Fibroblast of skin of left biceps (primary cell): ENCODE measurements around the gene SUMO3.

Source experiments
- DNase-seq, 2 experiments: peaks; one replicate each; pipeline ENCODE4 v3.0.0-alpha.2; 2013; ENCODE audit warnings: low read depth in 2 of 2

The SUMO3 gene

DNA sequence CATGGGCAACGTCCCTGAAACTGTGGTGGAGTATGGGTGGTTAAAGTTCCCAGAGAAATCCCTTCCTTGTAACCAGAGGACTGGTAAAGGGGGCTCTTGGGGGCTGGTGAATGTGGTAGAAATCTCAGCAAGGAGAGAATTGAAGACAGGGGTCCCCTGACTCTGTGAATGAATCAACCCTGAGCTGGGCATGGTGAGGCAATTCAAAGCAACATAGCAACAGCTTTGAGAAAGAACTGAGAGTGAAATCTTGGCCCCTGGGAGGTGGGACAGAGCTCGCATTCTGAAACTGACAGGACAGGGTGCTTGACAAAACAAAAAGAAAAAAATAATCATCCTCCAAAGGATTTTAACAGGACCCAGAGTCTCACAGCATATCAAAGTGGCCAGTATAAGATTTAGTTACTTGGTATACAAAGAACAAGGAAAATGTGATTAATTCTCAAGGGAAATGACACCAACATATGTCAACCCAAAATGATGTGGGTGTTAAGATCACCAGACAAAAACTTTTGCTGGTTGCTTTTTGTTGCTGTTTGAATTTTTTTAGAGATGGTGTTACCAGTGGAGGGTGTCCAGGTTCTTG is 11.7 kb upstream of the SUMO3 start:
- DNase-seq = no peak

- DNase-seq = no peak
Observed at GRCh38 chr21:44828362-44829056, 10.6 kb upstream of the SUMO3 start.

DNA sequence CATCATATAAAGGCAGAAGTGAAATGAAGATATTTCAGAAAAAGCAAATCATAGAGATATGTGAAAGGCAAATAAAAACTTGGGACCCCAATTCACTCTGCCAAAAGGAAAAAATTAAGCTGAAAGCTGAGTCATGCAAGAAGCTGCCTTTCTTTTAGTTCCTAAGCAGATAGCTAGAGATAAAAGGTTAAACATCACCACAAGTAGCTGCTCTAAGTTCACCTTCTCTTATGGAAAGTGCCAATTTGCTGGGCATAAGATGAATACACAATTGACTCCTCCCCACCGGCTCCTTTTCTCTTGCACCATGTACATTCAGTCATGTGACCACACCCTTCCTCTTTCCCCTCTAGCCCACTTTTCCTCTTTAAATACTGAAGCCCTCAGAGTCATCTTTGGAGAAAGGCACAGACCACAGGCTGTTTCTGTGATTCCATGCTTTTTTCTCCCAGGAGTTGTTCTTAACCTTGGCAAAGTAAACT is 5.4 kb upstream of the SUMO3 start:
- DNase-seq = no peak

- DNase-seq = no peak
Observed at GRCh38 chr21:44822484-44823178, 4.8 kb upstream of the SUMO3 start.

DNA sequence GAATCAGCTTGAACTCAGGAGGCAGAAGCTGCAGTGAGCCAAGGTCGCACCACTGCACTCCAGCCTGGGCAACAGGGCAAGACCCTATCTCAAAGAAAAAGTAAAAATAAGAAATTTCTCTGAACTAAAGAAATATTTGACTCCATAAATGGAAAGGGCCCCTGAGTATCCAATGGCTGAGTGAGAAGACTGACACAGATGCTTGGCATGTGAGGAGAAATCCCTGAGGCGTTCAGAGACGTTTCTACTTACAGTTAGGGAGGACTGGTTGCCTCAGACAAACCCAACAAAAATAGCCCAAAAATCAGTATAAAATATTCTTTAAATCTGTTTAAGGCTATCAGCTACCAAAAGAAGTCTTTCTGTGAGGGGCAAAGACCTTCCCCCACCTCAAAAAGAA is 3.0 kb upstream of the SUMO3 start:
- DNase-seq = no peak

GRCh38 chr21:44819283-44820243 is 1.7 kb upstream of the SUMO3 start:
- DNase-seq = no peak

GRCh38 chr21:44818640-44819011 is 764 bp upstream of the SUMO3 start:
- DNase-seq = no peak

GRCh38 chr21:44817506-44817880 is 369 bp downstream of the SUMO3 start:
- peak; percentile 67 to 68 for DNase-seq

DNA sequence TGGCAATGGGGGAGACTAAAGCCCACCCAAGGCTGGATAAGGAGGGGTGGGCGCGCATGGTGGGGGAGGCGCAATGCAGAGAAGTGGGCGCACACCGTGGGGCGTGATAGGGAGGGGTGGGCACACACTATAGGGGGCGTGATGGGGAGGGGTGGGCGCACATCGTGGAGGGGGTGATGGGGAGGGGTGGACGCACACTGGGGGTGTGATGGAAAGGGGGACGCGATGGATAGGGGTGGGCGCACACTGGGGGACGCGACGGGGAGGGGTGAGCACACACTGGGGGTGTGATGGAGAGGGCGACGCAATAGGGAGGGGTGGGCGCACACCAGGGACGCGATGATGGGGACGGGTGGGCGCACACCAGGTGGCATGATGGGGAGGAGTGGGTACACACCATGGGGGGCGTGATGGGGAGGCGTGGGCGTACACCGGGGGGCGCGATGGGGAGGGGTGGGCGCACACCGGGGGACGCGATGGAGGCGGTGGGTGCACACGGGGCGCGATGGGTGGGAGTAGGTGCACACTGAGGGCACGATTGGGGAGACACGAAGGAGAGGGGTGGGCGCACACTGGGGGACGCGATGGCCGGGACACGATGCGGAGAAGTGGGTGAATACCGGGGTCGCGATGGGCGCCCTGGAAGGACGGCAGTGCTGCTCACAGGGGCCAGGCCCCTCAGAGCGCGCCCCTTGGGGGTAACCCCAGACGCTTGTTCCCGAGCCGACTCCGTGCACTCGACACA is 929 bp downstream of the SUMO3 start:
- no peak for DNase-seq

DNA sequence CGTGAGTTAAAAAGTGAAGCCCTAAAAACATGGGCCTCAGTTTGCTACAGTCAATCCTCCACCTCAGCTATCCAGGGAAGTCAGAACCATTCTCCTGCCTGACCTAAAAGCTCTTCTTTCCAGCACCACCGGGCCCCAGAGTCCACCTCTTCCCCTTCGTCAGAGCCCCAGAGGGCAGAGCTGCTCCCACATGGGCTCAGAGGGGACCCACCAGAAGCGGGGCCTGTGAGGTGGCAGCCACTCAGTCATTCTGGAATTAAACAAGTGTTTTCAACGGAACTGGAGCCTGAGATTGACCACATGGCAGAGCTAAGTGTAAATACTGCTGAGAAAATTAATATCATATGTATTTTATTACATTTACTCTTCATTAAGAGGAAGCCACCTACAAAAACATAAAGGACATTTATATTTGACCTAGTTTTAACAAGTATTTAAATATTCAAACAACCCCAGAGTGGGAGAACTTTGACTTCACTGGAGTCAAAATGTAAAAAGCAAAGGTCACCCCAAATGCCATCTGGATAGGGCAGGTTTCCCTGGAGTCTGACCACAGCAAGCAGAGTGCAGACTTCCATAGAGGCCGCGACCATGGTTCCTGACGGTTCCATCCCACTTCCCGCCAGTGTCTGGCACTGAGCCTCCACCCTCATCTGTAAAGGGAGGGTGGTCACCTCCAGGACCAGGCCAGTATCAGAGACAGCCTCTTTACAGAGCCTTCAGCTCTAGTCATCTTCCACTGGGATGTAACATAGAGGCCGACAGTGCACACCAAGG is 1.8 kb downstream of the SUMO3 start:
- no peak for DNase-seq

DNA sequence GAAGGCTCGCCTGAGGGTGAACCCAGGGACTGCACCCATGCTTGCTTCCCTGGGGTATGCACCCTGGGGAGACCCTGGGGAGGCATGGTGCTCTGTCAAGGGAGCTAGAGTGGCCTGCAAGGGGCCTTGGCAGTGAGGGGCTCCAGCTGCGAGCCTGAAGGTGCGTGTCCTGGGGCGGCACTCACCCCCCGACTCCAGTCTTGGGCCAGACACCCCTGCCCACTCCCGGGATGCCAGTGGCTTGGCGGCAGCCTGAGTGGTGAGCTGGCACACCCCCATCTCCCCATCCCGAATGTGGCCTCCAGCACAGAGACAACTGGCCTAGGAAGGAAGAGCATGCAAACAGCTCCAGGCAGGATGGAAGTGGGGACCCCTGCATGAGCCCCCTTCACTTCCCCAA is 2.6 kb downstream of the SUMO3 start:
- DNase-seq = no peak

- DNase-seq = no peak
Observed at GRCh38 chr21:44814498-44815023, 3.3 kb downstream of the SUMO3 start.

- DNase-seq = no peak
Observed at GRCh38 chr21:44813727-44814126, 4.1 kb downstream of the SUMO3 start.

DNA sequence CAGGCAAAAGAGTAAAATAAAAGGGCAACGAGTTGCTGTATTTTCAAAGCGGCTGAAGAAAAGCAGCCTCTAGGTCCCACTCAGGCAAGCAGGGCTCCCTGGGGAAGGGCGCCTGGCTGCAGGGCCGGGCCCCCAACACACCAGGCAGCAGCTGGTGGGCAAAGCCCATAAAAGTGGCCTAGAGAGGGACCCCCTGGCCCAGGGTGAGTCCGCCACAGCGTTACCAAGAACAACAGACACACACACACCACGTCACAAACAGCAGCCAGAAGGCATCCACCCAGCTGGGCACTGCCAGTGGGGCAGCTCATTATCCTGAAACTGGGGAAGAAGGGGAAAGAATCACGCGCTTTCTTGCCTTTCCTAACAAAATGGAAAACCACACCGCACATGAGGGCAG is 4.7 kb downstream of the SUMO3 start:
- DNase-seq = no peak

- no peak for DNase-seq
Observed at GRCh38 chr21:44812640-44813039, 5.2 kb downstream of the SUMO3 start.

- no peak for DNase-seq
Observed at GRCh38 chr21:44810779-44811178, 7.1 kb downstream of the SUMO3 start.

GRCh38 chr21:44805859-44806258 is 12.0 kb downstream of the SUMO3 start:
- DNase-seq = no peak

DNA sequence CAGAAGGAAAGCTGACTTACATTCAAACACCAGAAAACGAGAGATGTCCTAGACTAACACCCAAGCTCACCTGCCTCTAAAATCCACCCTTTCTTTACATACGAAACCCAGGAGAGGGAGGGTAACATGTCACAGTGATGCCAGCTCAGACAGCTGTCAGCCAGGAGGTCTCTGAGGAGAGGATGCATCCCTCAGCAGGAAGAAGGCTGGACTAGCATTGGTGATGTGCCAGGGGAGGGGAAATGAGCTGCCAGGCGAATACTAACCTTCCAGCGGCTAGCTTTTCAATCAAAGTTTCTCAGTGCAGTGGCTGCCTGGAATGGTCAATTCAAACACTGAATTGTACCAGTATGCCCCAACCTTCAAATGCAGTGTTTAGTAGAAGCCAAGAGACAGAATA is 12.6 kb downstream of the SUMO3 start:
- no peak for DNase-seq

DNA sequence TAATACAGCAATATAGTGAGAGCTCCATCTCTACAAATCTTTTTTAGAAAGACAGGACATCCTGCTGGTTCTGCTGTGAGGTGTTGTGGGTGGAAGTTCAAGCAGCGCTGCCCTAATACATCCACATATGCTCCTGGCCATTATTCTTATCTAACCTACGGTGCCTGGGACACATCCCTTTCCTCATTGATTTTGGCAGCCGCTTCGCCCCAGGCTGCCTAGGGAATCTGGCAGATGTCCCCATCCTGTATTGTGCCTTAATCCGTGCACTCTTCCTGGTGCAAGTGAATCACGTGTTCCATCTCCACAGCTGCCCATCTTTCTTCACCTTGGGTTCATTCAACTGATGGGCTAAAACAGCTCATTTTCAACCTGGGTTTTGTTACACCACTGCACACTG is 13.1 kb downstream of the SUMO3 start:
- DNase-seq = no peak

DNA sequence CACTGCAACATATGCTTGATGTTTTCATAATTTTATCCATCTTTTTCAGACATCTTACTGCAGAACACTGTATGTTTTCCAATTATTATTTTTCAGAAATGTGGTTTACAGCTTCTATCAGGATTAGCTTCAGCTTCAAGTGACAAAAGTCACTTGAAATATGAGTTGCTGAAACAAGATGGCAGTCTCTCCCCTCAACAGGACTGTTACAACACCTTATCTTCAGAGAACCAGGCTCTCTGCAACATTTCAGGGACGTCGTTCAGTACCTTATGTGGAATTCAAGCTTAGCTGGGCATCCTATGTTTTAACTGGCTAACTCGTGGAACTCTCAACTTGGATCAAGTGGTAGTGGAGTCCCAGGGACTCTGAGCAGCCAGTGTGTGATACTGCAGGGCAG is 14.2 kb downstream of the SUMO3 start:
- DNase-seq = no peak
